CD4-positive, alpha-beta T cell (primary cell): ENCODE results near the gene NACC2. TPM values are rescaled to one million over a fixed set of nuclear protein-coding genes. Genes with fewer than 3 reads are reported as not detected.

ENCODE experiments used
- ATAC-seq: fragments of 200-7000 bp; cut with Tn5 transposase; one replicate; pipeline ENCODE4 v1.10.0; 2022; ENCODE audit warnings: mild to moderate bottlenecking; ENCODE audit not compliant: poor library complexity
- CTCF ChIA-PET: fragments of 350-600 bp; sonication (Branson Sonifier 250); formaldehyde crosslinking; loops from one replicate; lab custom pipeline; 2021; ENCODE audit warnings: antibody characterized with exemption, inconsistent platforms; lab: Charles Lee
- POLR2A ChIA-PET: fragments of 350-600 bp; sonication (Branson Sonifier 250); formaldehyde crosslinking; loops from one replicate; lab custom pipeline; 2021; ENCODE audit warnings: antibody characterized with exemption, inconsistent platforms; lab: Charles Lee
- DNase-seq, 14 experiments: peaks; one replicate each; pipeline ENCODE4 v3.0.0-alpha.2; 2013 to 2020; ENCODE audit warnings: mixed read lengths in 2 of 14
- H3K27ac ChIP-seq, 2 donors: one replicate each; pipeline versions ENCODE4 v1.5.1 to v1.7.0; 2013; ENCODE audit warnings: low read length in 2 of 2, low read depth in 1 of 2, mild to moderate bottlenecking in 1 of 2
- H3K27me3 ChIP-seq, 2 experiments: 1 replicate in 1 of 2; 2 replicates in 1 of 2; pipeline versions ENCODE4 v1.6.1 to v1.7.0; 2013; ENCODE audit warnings: low read length in 2 of 2, control low read depth in 1 of 2, mild to moderate bottlenecking in 1 of 2, moderate library complexity in 1 of 2; ENCODE audit not compliant: insufficient read depth in 2 of 2, control insufficient read depth in 1 of 2
- H3K36me3 ChIP-seq: one replicate; pipeline ENCODE4 v1.6.1; 2013; ENCODE audit warnings: low read length, control low read depth; ENCODE audit not compliant: insufficient read depth
- H3K4me1 ChIP-seq: one replicate; pipeline ENCODE4 v1.6.1; 2013; ENCODE audit warnings: low read length, control low read depth; ENCODE audit not compliant: insufficient read depth
- H3K4me3 ChIP-seq: one replicate; pipeline ENCODE4 v1.5.1; 2013; ENCODE audit warnings: mild to moderate bottlenecking, low read length, moderate library complexity
- H3K9me3 ChIP-seq, 2 experiments: 1 replicate in 1 of 2; 2 replicates in 1 of 2; pipeline versions ENCODE4 v1.6.1 to v1.7.0; 2013; ENCODE audit warnings: low read length in 2 of 2, mild to moderate bottlenecking in 2 of 2, control low read depth in 1 of 2, moderate library complexity in 1 of 2; ENCODE audit not compliant: control insufficient read depth in 1 of 2, insufficient read depth in 1 of 2
- H3K27ac Mint-ChIP-seq: one replicate; pipeline ENCODE4 v1.8.0; 2020; ENCODE audit warnings: mixed read lengths
- H3K27me3 Mint-ChIP-seq: one replicate; pipeline ENCODE4 v1.8.0; 2021; ENCODE audit warnings: mixed read lengths
- H3K36me3 Mint-ChIP-seq: one replicate; pipeline ENCODE4 v1.8.0; 2021; ENCODE audit warnings: low read depth, mixed read lengths
- H3K4me1 Mint-ChIP-seq: one replicate; pipeline ENCODE4 v1.8.0; 2021; ENCODE audit warnings: low read depth, mixed read lengths
- H3K4me3 Mint-ChIP-seq: one replicate; pipeline ENCODE4 v1.8.0; 2020; ENCODE audit warnings: mild to moderate bottlenecking, mixed read lengths
- H3K9me3 Mint-ChIP-seq: one replicate; pipeline ENCODE4 v1.8.0; 2020; ENCODE audit warnings: mixed read lengths
- CTCF ChIP-seq: fragments of 200-600 bp; IDR thresholded peaks from one replicate; pipeline ENCODE4 v1.8.0; 2022; ENCODE audit warnings: antibody characterized with exemption, mild to moderate bottlenecking
- intact Hi-C, 2 experiments: fragments of 100-400 bp; cut with DNase I in 1 of 2; cut with micrococcal nuclease in 1 of 2; formaldehyde crosslinking; loops; one replicate each; pipeline versions ENCODE4 v1.15.1 to v1.9.0; 2023 to 2025; cut with DNase I, micrococcal nuclease
- total RNA-seq, 174 experiments: library from RNA in 2 of 174; stranded (reverse) in 2 of 174; gene quantifications; one replicate each; pipeline ENCODE4 v1.2.3 and lab custom pipeline; 2021 to 2026

NACC2 gene
- total RNA-seq, 2 experiments from 2014 or later, result 2.1 to 2.7 TPM

DNA sequence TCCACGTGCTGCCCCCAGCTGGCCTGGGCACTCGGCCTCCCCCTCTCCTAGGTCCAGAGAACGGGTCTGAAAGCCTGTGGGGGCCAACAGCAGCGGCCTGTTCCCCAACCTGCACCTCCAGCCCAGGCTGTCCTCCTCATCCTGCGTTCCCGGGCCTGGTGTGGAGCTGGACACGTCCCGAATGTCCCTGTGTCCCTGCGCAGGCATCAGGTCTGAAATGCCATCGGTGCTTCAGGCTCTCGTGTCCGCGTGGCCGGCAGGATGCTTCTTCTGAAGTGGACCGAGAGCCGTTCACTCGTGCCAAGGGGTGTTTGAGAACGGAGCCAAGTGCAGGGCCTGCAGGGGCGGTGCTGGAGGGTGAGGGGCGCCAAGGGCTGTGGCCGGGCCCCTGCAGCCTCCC, 109.2 kb downstream of the NACC2 start:
- peaks cover 0 to 5% of the 10 kb centered on the region in 2 experiments for H3K9me3 ChIP-seq
- Mint-ChIP-seq H3K9me3 (no peaks in the 10 kb centered on the region), H3K27me3 (no peaks in the 10 kb centered on the region), H3K4me3 (no peak overlapping the region), H3K27ac (no peak overlapping the region), H3K4me1 (peaks cover 12% of the 10 kb centered on the region), H3K36me3 (no peaks in the 10 kb centered on the region)
- TF ChIP-seq CTCF, result no peak
- H3K27me3 ChIP-seq, result no peaks in the 10 kb centered on the region
- POLR2A ChIA-PET, result no interaction called here
- DNase-seq (no peak), ATAC-seq (no peak)
- peaks cover 18% of the 10 kb centered on the region for H3K4me1 ChIP-seq
- CTCF ChIA-PET, result no interaction called here
- intact Hi-C loops, result no loop called here
- H3K36me3 ChIP-seq, result no peaks in the 10 kb centered on the region
- H3K27ac ChIP-seq, result no peak overlapping the region
- H3K4me3 ChIP-seq, result no peak overlapping the region

DNA sequence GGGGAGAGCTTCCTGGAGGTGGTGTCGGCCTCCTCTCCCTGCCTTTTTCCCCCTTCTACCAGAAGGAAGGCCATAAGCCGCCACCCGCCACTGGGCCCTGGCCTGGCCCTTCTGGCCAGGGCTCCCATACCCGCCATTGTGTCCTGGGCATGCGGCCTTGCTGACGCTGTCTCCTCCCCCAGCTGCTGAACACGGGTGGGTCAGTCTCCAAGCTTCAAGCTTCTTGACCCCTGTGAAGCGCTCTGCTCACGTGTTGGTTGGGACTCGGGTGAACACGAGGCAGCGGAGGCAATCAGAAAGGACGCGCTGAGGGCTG, 109.7 kb downstream of the NACC2 start:
- Histone ChIP-seq H3K9me3 (peaks cover 0 to 5% of the 10 kb centered on the region in 2 experiments), H3K4me1 (peaks cover 18% of the 10 kb centered on the region), H3K4me3 (no peak overlapping the region), H3K36me3 (no peaks in the 10 kb centered on the region), H3K27me3 (no peaks in the 10 kb centered on the region), H3K27ac (no peak overlapping the region)
- no peak for ATAC-seq
- intact Hi-C loops, result no loop called here
- H3K4me3 Mint-ChIP-seq, result no peak overlapping the region
- peaks cover 9% of the 10 kb centered on the region for H3K4me1 Mint-ChIP-seq
- no peak for TF ChIP-seq CTCF
- no peak for DNase-seq
- no peaks in the 10 kb centered on the region for H3K36me3 Mint-ChIP-seq
- no peaks in the 10 kb centered on the region for H3K9me3 Mint-ChIP-seq
- H3K27me3 Mint-ChIP-seq, result no peaks in the 10 kb centered on the region
- ChIA-PET POLR2A (no interaction called here), CTCF (no interaction called here)
- no peak overlapping the region for H3K27ac Mint-ChIP-seq

DNA sequence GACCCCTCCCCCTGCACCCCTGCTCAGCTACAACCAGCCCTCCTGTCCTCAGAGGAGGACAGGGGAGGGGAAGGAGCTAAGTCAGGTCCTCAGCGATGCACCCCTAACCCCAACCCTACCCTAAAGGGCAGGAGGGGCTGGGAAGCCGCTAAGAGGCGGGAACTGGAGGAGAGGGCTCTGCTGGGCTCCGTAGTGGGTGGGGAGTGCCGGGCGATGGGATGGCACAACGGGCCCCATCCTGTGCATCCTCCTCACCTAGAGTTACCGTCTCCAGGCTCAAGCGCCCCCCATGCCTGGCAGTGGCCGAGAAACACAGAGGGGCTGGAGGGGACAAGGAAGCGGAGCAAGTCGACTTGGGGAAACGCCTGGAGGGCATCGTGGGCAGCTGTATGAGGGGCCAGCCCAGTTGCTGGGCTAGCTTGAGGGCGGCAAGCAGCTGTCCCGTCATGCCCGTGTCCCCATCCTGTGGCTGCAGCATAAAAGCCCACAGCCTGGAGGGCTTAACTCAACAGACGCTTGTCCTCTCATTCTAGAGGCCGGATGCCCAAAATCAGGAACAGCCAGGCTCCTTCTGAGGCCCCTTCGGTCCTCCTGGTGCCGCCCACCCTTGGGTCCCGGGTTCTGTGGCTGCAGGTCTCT, 110.9 kb downstream of the NACC2 start:
- Mint-ChIP-seq H3K36me3 (no peaks in the 10 kb centered on the region), H3K27ac (no peak overlapping the region), H3K4me3 (no peak overlapping the region), H3K4me1 (peaks cover 4% of the 10 kb centered on the region), H3K27me3 (no peaks in the 10 kb centered on the region), H3K9me3 (no peaks in the 10 kb centered on the region)
- Histone ChIP-seq H3K9me3 (peaks cover 0 to 6% of the 10 kb centered on the region in 2 experiments), H3K36me3 (no peaks in the 10 kb centered on the region), H3K4me1 (peaks cover 18% of the 10 kb centered on the region), H3K27me3 (no peaks in the 10 kb centered on the region), H3K27ac (no peak overlapping the region), H3K4me3 (no peak overlapping the region)
- TF ChIP-seq CTCF, result no peak
- ChIA-PET CTCF (no interaction called here), POLR2A (no interaction called here)
- DNase-seq, result no peak
- intact Hi-C loops, result no loop called here
- ATAC-seq, result no peak
